HL-60 (cell line): ENCODE data around the gene TENM4.

Source experiments
- DNase-seq, 2 experiments: peaks; one replicate each; pipeline ENCODE4 v3.0.0-alpha.2; 2010 to 2020; ENCODE audit warnings: low read depth in 1 of 2, low spot score in 1 of 2
- H3K27ac ChIP-seq: fragments of 250-450 bp; sonication (Bioruptor Pico); replicated peaks from 2 replicates; pipeline ENCODE4 v1.5.1; 2020; ENCODE audit warnings: mild to moderate bottlenecking, moderate library complexity
- H3K27me3 ChIP-seq: fragments of 250-450 bp; sonication (Bioruptor Pico); 2 replicates; pipeline ENCODE4 v1.5.1; 2021; ENCODE audit warnings: mild to moderate bottlenecking, moderate library complexity; ENCODE audit not compliant: insufficient read depth, poor library complexity, severe bottlenecking
- H3K4me3 ChIP-seq: replicated peaks from 2 replicates; pipeline ENCODE4 v1.5.1; 2011; ENCODE audit warnings: mild to moderate bottlenecking, control low read depth, low read length; ENCODE audit not compliant: insufficient read depth
- GABPA ChIP-seq: IDR thresholded peaks from 2 replicates; pipeline ENCODE4 v1.6.1; 2012; ENCODE audit warnings: low read depth
- POLR2AphosphoS5 ChIP-seq: IDR thresholded peaks from 2 replicates; pipeline ENCODE4 v1.6.1; 2012; ENCODE audit warnings: low read depth
- SPI1 ChIP-seq: IDR thresholded peaks from 2 replicates; pipeline ENCODE4 v1.6.1; 2012; ENCODE audit warnings: low read depth, mild to moderate bottlenecking, borderline replicate concordance
- TF ChIP-seq, protein P1 (sequence below): IDR thresholded peaks from 2 replicates; pipeline ENCODE4 v1.6.1; 2012; ENCODE audit warnings: low read depth; ENCODE audit not compliant: insufficient replicate concordance
- TF ChIP-seq, protein P2 (sequence below): IDR thresholded peaks from one replicate; pipeline ENCODE4 v1.5.1; 2011; ENCODE audit warnings: low read length, control low read depth, inconsistent platforms; ENCODE audit not compliant: insufficient read depth

TENM4 gene

DNA sequence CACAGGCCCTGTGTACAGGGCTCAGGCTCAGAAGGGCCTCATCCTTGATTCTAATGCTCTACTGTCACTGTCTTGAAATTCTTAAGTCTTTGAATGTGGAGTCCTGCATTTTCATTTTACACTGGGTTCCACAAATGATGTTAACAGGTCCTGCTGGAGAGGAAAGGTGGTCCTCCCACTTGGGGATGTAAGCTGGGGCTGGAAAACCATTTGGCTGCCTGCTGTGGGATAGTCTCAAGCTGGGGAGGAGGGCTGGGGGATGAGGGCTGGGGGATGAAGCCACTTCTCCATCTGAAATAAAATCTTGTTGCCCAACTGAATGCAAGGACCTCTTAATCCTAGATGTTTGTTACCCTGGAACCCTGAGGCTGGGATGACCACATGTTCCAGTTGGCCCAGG, 423.0 kb downstream of the TENM4 start:
- no peak for TF ChIP-seq SPI1
- no peak for TF ChIP-seq GABPA
- TF ChIP-seq, protein P1, sequence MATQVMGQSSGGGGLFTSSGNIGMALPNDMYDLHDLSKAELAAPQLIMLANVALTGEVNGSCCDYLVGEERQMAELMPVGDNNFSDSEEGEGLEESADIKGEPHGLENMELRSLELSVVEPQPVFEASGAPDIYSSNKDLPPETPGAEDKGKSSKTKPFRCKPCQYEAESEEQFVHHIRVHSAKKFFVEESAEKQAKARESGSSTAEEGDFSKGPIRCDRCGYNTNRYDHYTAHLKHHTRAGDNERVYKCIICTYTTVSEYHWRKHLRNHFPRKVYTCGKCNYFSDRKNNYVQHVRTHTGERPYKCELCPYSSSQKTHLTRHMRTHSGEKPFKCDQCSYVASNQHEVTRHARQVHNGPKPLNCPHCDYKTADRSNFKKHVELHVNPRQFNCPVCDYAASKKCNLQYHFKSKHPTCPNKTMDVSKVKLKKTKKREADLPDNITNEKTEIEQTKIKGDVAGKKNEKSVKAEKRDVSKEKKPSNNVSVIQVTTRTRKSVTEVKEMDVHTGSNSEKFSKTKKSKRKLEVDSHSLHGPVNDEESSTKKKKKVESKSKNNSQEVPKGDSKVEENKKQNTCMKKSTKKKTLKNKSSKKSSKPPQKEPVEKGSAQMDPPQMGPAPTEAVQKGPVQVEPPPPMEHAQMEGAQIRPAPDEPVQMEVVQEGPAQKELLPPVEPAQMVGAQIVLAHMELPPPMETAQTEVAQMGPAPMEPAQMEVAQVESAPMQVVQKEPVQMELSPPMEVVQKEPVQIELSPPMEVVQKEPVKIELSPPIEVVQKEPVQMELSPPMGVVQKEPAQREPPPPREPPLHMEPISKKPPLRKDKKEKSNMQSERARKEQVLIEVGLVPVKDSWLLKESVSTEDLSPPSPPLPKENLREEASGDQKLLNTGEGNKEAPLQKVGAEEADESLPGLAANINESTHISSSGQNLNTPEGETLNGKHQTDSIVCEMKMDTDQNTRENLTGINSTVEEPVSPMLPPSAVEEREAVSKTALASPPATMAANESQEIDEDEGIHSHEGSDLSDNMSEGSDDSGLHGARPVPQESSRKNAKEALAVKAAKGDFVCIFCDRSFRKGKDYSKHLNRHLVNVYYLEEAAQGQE: no peak
- TF ChIP-seq, protein P2, sequence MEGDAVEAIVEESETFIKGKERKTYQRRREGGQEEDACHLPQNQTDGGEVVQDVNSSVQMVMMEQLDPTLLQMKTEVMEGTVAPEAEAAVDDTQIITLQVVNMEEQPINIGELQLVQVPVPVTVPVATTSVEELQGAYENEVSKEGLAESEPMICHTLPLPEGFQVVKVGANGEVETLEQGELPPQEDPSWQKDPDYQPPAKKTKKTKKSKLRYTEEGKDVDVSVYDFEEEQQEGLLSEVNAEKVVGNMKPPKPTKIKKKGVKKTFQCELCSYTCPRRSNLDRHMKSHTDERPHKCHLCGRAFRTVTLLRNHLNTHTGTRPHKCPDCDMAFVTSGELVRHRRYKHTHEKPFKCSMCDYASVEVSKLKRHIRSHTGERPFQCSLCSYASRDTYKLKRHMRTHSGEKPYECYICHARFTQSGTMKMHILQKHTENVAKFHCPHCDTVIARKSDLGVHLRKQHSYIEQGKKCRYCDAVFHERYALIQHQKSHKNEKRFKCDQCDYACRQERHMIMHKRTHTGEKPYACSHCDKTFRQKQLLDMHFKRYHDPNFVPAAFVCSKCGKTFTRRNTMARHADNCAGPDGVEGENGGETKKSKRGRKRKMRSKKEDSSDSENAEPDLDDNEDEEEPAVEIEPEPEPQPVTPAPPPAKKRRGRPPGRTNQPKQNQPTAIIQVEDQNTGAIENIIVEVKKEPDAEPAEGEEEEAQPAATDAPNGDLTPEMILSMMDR: no peak
- no peak overlapping the region for H3K4me3 ChIP-seq
- no peak for DNase-seq
- H3K27ac ChIP-seq: no peak overlapping the region
- H3K27me3 ChIP-seq: peaks cover 8% of the 10 kb centered on the region

DNA sequence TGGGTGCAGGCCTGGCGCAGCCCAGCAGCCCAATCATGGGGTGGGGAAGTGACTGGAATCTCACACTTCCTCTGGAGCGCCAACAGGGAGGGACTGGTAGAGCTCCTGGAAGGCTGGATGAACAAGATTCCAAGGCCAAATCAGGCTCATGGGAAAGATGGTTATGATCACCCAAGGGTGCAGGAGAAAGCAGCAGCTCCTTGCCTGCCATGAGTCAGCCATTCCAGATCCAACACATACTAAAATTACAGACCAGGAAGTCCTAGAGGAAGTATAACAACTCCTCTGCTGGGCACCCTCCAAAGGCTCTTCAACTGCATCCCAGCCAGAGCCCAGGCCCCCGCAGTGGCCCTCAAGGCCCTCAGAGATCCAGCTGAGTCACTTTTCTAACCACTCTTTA, 427.3 kb downstream of the TENM4 start:
- Histone ChIP-seq H3K4me3 (no peak overlapping the region), H3K27me3 (no peaks in the 10 kb centered on the region), H3K27ac (no peak overlapping the region)
- TF ChIP-seq, protein P1: no peak
- TF ChIP-seq GABPA: no peak
- TF ChIP-seq, protein P2: no peak
- no peak for TF ChIP-seq SPI1
- TF ChIP-seq POLR2AphosphoS5: no peak
- no peak for DNase-seq

DNA sequence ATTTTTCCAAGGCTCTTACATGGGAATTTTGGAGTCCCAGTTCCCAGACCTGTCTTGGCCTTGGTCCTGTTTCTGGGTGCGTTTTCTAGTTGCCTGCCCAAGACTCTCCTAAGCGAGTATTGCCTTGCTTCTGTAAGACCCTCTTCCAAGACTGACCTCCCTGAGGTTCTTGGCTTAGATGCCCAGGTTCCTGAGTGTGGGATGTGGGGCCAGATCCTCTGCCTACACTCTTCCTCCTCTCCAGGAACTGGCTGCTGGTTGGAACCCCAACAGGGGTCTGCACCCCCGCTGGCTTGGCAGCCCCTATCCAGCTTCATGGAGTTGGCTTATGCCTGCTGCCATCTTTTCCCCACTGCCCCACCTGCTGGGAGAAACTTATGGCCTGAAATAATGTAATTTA, 429.5 kb downstream of the TENM4 start:
- H3K27me3 ChIP-seq: no peaks in the 10 kb centered on the region
- DNase-seq: no peak
- H3K27ac ChIP-seq: no peak overlapping the region
- TF ChIP-seq GABPA: no peak
- TF ChIP-seq POLR2AphosphoS5: no peak
- TF ChIP-seq SPI1: no peak
- TF ChIP-seq, protein P1: no peak
- TF ChIP-seq, protein P2: no peak
- H3K4me3 ChIP-seq: no peak overlapping the region
